HG03095 (cell line): ENCODE measurements around the gene ZNF780A.
"Not testable (repeated sequence)": the region's sequence is repeated elsewhere in the genome, so short reads cannot be mapped to it uniquely, and the experiment has no call there.

ENCODE experiments used
- ATAC-seq: cut with Tn5 transposase; IDR thresholded peaks from one replicate; pipeline ENCODE4 v1.9.1; 2021; ENCODE audit warnings: moderate library complexity; ENCODE audit not compliant: unreplicated experiment

ZNF780A gene

DNA sequence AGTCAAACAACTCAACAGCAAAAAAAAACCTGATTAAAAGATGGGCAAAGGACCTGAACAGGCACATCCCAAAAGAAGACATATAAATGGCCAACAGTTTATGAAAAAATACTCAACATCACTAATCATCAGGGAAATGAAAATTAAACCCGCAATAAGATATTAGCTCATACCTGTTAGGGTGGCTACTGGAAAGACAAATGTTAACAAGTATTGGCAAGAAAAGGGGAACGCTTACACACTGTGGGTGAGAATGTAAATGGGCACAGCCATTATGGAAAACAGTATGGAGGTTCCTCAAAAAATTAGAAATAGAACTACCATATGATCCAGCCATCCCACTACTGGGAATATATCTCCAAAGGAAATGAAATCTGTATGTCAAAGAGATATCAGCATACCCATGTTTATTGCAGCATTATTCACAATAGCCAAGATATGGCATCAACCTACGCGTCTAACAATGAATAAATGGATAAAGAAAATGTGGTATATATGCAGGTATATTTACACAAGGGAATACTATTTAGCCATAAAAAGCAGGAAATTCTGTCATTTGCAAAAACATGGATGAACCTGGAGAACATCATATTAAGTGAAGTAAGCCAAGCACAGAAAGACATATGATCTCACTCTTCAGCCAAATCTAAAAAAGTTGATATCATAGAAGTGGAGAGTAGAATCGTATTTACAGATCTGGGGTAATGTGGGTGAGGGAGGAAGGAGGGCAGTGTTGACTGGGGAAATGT, 2.3 kb downstream of the ZNF780A start:
- no peak for ATAC-seq

DNA sequence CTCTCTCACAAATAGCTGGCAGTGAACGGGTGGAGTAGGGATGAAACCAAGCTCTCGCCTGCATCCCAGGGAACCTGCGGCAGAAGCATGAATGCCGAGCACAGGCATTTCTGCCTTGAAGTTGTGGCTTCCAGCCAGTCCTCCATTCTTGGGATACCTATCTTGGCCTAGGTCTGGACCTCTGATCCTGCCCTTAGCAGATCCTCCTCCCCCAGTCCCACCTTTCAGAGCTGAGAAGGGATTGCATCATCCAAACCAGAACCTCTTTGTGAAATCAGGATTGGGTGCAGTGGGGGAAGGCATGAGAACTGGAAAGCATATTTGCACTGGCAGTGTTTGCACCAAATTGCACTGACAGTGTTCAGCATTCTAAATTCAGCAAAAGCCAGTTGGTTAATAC, 5.8 kb downstream of the ZNF780A start:
- ATAC-seq: no peak

DNA sequence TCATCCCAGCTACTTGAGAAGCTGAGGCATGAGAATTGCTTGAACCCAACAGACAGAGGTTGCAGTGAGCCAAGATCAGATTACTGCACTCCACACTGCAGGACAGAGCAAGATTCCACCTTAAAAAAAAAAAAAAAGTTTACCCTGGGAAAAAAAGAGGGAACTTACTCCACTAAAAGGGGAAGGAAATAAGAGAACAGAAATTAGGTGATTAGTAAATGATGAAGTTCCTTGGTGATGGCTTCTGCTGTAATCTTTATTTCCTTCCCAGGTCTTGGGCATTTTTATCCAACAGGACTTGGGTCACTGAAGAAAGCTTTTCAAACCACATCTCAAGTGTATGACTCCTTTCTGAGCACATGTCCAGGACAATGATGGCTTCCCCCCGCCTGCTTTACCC, 9.3 kb downstream of the ZNF780A start:
- ATAC-seq: no peak

DNA sequence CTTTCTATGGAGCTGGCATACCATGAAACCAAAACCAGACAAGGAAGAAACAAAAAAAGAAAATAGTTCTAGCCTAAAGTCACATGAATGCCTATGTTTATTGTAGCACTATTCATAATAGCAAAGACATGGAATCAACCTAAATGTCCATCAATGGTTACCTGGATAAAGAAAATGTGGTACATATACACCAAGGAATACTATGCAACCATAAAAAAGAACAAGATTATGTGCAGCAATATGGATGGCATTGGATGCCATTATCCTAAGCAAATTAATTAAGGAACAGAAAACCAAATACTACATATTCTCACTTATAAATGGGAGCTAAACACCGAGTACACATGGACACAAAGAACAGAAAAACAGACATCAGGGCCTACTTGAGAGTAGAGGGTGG, 10.5 kb downstream of the ZNF780A start:
- ATAC-seq: no peak

DNA sequence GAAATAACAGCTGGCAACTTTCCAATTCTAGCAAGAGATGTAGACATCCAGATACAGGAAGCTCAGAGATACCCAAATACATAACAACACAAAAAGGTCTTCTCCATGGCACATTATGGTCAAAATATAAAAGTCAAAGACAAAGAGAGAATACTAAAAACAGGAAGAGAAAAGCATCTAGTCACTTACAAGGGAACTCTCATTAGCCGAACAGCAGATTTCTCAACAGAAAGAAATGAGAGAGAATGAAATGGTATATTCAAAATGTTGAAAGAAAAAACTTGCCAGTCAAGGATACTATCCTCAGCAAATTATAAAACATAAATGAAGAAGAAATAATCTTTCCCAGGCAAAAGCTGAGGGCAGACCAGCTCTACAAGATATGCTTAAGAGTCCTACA, 12.4 kb downstream of the ZNF780A start:
- no peak for ATAC-seq

DNA sequence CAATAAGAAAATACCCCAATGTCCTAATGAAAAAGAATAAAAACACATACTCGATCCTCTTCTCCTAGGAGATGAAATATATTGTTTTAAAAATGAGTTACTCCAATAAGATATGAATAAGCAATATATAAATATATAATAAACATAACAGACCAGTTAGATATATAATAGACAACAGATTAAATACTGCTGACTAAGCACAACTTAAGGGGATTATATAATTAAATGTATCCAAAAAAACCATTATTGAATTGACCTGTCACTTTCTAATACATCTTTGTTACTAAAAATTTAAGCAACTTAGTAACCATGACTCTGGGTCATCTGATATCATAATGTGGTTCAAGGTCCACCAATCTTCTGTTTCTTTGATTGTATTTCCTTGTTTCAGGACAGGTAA, 20.7 kb downstream of the ZNF780A start:
- no peak for ATAC-seq

DNA sequence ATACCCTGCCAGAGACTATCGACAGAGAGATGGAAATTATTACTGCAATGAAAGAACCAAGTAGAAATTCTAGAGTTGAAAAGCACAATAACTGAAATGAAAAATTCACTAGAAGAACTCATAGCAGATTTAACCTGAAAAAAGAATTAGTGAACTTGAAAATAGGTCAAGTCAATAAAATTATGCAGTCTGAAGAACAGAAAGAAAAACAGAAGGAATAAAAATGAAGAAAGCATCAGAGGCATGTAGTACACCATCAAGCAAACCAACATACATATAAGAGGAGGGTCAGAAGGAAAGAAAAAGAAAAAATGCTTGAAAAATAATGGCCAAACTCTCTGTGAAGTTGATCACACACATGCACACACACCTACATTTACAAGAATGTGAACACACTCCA, 31.1 kb downstream of the ZNF780A start:
- ATAC-seq: no peak

DNA sequence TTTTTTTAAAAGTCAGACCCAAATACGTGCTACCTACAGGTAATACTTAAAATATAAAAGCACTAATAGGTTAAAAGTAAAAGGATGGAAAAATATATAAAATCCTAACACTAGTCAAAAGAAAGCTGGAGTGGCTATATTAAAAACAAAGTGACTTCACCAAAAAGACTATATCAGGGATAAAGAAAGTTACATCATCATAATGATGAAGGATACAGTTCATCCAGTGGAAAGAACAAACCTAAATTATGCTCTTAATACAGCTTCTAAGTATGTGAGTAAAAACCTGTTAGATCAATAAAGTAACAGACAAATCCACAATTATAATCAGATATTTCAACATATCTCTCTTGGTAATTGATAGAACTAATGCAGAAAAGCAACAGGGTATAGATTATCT, 33.6 kb downstream of the ZNF780A start:
- no peak for ATAC-seq

DNA sequence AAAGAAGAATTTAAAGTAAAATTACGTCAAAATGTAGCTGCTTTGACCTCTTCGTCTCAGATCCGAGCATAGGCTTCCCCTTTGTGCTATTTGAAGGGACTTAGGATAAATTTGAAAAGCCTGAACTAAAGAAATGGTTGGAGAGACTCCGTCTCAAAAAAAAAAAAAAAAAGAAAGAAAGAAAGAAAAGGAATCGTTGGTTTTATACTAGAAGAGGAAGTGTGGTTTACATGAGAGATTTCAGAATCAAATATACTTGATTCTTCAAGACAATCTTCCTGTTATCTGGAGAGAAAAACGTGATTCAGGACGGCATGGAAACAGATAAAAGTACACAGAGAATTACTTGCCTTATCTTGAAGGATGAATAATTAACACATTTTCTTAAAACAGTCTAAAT, 34.2 kb downstream of the ZNF780A start:
- no peak for ATAC-seq

DNA sequence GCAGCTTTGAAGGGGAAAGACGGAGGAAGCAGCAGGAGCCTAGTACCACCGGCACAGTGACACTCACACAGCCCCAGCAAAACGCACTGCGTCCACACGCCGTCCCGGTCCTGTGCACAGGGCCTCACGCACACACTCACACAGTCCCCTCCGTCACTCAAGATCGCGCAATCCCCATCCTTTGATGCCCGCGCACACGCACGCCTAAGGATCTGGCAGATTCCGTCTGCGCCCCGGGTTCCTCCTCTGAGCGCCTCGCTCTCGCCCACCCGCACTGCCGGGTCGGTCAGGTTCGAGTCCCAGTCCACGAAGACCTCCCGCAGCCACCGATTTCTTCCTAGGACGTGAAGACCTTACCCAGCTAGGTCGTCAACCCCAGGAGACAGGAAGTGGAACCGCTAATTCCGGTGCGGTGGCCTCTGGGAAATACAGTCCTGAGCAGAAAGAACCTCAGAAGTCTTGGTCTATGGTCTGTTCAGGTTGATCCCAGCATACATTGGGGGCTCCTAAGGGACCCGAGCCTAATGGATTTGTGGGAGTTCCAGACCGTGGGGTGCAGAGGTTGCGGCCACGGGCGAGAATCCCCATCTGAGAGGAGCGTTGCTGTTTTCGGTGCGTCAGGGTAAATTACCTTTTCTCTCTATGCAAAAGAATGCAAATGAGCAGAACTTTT, 34.8 kb downstream of the ZNF780A start, which contains the start of gene ZNF780B:
ZNF780B (minus strand) TSS at position 400 of the 673 bp plus-strand sequence. CDS start 5,899 bp downstream, outside the sequence.
- ATAC-seq: no peak

DNA sequence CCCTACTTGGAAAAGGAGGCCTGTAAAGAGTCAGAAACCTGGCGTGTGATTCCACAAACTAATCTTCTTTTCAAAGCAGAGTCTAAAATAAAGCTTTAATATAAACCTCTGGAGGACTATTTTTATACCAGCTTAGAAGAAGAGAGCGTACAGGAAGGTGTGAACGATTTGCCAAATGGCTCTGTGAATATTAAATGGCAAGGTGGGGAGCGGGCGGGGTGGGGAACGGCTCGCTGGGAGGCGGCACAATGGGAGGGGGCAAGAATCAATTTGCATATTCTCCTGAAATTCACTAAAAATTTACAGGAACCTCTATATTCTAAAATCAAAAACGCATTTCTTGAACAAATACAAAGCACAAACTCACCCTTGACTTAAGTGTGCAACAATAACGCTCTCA, 35.7 kb downstream of the ZNF780A start:
- no peak for ATAC-seq

DNA sequence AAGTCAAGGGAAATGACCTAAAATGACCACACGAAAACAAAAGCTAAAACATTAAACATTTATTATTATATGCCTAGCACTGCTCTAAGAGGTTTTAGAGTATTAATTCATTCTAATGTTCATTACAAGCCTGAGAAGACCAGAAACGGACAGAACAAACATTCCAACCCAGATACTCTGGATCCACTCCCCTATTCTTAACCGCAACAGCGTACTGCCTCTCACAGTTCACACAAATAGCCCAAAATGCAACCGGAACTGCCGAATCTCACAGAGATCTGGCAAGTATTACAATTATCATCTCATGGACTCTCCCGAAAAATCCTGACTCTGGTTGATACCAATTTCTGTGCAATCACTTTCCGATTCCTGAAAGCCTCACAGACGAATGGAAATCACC, 36.1 kb downstream of the ZNF780A start:
- no peak for ATAC-seq

DNA sequence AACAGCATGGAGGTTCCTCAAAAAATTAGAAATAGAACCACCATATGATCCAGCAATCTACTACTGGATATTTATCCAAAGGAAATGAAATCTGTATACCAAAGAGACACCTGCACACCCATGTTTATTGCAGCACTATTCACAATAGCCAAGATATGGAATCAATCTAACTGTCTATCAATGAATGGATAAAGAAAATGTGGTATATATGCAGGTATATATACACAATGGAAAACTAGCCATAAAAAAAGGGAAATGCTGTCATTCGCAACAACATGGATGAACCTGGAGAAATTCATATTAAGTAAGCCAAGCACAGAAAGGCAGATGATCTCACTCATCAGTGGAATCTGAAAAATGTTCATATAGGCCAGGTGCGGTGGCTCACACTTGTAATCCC, 37.3 kb downstream of the ZNF780A start:
- ATAC-seq: no peak

DNA sequence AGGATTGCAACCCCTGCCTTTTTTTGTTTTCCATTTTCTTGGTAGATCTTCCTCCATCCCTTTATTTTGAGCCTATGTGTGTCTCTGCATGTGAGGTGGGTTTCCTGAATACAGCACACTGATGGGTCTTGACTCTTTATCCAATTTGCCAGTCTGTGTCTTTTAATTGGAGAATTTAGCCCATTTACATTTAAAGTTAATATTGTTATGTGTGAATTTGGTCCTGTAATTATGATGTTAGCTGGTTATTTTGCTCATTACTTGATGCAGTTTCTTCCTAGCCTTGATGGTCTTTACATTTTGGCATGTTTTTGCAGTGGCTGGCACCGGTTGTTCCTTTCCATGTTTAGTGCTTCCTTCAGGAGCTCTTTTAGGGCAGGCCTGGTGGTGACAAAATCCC, 49.0 kb downstream of the ZNF780A start:
- not testable (repeated sequence) for ATAC-seq

DNA sequence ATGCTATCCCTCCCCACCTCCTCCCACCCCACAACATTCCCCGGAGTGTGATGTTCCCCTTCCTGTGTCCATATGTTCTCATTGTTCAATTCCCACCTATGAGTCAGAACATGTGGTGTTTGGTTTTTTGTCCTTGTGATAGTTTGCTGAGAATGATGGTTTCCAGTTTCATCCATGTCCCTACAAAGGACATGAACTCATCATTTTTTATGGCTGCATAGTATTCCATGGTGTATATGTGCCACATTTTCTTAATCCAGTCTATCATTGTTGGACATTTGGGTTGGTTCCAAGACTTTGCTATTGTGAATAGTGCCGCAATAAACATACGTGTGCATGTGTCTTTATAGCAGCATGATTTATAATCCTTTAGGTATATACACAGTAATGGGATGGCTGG, 52.7 kb downstream of the ZNF780A start:
- ATAC-seq: not testable (repeated sequence)

DNA sequence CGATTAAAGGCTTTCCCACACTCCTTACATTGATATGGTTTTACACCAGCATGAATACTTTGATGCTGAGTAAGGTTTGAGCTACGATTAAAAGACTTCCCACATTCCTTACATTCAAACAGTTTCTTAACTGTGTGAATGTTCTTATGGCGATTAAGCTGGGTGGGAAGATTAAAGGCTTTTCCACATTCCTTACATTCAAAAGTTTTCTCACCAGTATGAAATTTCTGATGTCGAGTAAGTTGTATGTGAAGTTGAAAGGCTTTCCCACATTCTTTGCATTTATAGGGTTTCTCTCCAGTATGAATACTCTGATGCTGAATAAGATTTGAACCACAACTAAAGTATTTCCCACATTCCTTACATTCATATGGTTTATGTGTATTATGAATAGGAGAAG, 54.7 kb downstream of the ZNF780A start:
- no peak for ATAC-seq

DNA sequence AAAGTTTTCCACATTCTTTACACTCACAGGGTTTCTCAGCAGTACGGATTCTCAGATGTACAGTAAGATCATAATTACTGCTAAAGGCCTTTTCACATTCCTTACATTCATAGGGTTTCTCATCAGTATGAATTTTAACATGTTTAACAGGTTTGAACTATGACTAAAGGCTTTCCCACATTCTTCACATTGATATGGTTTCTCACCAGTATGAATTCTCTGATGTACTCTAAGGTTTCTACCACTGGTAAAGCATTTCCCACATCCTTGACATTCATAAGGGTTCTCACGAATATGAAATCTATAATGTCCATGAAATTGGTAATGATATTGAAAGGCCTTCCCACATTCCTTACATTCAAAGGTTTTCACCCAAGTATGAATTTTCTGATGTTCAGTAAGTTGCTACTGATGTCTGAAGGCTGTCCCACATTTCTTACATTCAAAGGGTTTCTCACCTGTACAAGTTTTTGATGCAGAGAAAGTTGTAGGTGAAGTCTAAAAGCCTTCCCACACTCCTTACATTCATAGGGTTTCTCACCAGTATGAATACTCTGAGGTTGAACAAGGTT, 56.7 kb downstream of the ZNF780A start:
- ATAC-seq: no peak

DNA sequence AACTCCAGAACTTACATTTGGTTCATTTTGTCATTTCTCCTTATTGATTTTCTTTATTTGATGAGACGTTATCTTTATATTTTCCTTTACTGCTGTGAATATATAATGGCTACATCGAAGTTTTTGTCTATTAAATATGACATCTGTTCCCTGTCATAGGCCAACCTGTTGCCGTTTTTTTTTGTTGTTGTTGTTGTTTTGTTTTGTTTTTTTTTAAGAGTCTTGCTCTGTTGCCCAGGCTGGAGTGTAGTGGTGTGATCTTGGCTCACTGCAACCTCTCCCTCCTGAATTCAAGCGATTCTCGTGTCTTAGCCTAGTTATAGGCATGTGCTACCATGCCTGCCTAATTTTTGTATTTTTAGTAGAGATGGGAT, 64.2 kb downstream of the ZNF780A start:
- ATAC-seq: no peak

DNA sequence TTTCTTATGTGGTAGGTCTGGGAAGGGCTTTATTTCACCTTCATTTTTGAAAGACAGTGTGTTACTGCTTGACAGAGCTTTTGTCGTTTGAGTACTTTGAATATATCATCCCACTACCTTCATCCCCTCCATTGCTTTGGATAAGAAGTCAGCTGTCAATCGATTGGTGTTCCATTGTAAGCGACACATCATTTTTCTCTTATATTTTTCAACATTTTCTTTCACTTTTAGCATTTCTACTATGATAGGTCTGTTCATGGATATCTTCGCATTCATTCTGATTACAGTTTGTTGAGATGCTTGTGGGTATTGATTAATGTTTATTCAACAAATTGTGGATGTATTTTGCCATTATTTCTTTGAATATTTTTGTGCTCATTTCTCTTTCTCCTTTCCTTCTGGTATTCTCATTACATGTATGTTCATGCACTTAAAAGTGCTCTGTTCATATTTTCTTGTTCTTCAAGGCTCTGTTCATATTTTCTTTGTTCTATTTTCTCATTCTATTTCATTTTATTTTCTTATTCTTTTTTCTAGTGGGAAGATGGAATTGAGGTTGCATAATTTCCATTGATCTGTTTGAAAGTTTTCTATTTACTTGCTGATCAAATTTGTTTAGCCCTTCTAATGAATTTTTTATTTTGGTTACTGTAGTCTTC, 64.7 kb downstream of the ZNF780A start:
- no peak for ATAC-seq

DNA sequence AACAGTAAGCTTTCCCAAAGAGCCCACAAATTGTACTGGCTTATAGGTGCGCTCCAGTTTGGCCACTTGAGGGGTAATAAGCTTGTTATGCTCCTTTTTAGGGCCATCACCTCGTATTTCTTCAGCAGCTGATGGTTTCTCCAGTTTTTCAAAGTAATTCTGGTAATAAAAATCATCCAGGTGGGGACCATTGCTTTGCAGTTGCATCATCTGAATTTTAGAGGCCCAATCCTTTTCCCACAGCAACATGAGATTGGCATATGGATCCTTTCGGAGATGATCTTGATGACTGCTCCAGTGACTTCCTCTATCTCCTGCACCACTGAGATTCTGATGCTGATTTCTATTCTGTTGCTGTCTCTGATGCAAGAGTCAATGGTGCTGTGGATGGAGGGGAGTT, 66.8 kb downstream of the ZNF780A start:
- ATAC-seq: no peak
